ENCODE results near the gene MLIP. TPM values are rescaled to one million over a fixed set of nuclear protein-coding genes. Genes with fewer than 3 reads are reported as not detected.

Gene MLIP
- total and polyA plus RNA-seq, 2 experiments from 2014 or later = not detected

DNA sequence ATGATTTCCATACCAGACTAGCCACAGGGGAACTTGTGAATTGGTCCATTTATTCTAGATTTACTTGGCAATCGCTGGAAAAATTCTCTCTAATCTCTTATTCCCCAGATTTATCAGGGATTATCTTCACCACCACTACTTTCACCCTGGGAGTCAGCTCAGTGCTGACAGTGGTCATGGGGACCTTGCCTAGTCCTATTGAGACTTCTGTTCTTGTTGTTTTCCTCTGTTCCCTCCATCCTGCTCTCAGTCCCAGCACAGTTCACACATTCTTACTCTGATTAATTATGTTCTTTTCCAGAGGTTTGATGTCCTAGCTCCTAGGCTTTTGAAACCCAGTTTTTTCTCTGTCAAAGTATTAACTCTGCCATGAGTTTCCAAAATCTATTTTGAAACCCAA lies 103.0 kb downstream of the MLIP start:
- Mint-ChIP-seq H3K27ac (no peak overlapping the region), H3K27me3 (ENCODE audit: insufficient read depth, low read depth, poor library complexity) (peaks cover 1% of the 10 kb centered on the region), H3K4me1 (no peaks in the 10 kb centered on the region; the same call in 2 of the 3 replicates), H3K36me3 (ENCODE audit: low read depth) (no peaks in the 10 kb centered on the region), H3K9me3 (no peaks in the 10 kb centered on the region), H3K4me3 (no peak overlapping the region)
- Histone ChIP-seq H3K27me3 (ENCODE audit: insufficient read depth) (no peaks in the 10 kb centered on the region), H3K4me3 (no peak overlapping the region), H4K20me1 (replicated peaks; ENCODE audit: insufficient read depth) (no peaks in the 10 kb centered on the region), H3K9me2 (ENCODE audit: insufficient read depth) (no peaks in the 10 kb centered on the region), H3K4me1 (ENCODE audit: insufficient read depth) (no peaks in the 10 kb centered on the region), H2AFZ (no peak overlapping the region; the same call in 1 of the 2 replicates), H3K79me2 (replicated peaks; ENCODE audit: insufficient read depth) (no peaks in the 10 kb centered on the region), H3K36me3 (ENCODE audit: insufficient read depth) (no peaks in the 10 kb centered on the region), H3K4me2 (no peak overlapping the region), H3K27ac (ENCODE audit: low read depth) (no peak overlapping the region), H3F3A (replicated peaks; ENCODE audit: low read depth) (no peaks in the 10 kb centered on the region)
- TF ChIP-seq, protein P1, sequence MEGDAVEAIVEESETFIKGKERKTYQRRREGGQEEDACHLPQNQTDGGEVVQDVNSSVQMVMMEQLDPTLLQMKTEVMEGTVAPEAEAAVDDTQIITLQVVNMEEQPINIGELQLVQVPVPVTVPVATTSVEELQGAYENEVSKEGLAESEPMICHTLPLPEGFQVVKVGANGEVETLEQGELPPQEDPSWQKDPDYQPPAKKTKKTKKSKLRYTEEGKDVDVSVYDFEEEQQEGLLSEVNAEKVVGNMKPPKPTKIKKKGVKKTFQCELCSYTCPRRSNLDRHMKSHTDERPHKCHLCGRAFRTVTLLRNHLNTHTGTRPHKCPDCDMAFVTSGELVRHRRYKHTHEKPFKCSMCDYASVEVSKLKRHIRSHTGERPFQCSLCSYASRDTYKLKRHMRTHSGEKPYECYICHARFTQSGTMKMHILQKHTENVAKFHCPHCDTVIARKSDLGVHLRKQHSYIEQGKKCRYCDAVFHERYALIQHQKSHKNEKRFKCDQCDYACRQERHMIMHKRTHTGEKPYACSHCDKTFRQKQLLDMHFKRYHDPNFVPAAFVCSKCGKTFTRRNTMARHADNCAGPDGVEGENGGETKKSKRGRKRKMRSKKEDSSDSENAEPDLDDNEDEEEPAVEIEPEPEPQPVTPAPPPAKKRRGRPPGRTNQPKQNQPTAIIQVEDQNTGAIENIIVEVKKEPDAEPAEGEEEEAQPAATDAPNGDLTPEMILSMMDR (conservative IDR thresholded peaks at IDR 0.05; ENCODE audit: low read depth in 2 of 2) = no peak
- no peak for TF ChIP-seq POLR2AphosphoS5 (IDR thresholded peaks at IDR 0.05; ENCODE audit: low read depth)
- no peak for TF ChIP-seq EZH2 (IDR thresholded peaks at IDR 0.05; ENCODE audit: low read depth, unreplicated experiment)
- TF ChIP-seq STAT1 (IDR thresholded peaks at IDR 0.05; ENCODE audit: unreplicated experiment) = no peak
- TF ChIP-seq ZNF114 (CRISPR knock-in tag; IDR thresholded peaks at IDR 0.05) = no peak
- TF ChIP-seq EZH2phosphoT487 (IDR thresholded peaks at IDR 0.05; ENCODE audit: unreplicated experiment) = no peak
- TF ChIP-seq REST (IDR thresholded peaks at IDR 0.05; ENCODE audit: unreplicated experiment) = no peak
- TF ChIP-seq, protein P2, sequence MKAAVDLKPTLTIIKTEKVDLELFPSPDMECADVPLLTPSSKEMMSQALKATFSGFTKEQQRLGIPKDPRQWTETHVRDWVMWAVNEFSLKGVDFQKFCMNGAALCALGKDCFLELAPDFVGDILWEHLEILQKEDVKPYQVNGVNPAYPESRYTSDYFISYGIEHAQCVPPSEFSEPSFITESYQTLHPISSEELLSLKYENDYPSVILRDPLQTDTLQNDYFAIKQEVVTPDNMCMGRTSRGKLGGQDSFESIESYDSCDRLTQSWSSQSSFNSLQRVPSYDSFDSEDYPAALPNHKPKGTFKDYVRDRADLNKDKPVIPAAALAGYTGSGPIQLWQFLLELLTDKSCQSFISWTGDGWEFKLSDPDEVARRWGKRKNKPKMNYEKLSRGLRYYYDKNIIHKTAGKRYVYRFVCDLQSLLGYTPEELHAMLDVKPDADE (IDR thresholded peaks at IDR 0.05) = no peak
- no peak for TF ChIP-seq JUNB (IDR thresholded peaks at IDR 0.05; ENCODE audit: unreplicated experiment)
- no peak for TF ChIP-seq ZNF331 (CRISPR knock-in tag; IDR thresholded peaks at IDR 0.05; ENCODE audit: low read depth)
- no peak for TF ChIP-seq ZNF462 (CRISPR knock-in tag; IDR thresholded peaks at IDR 0.05)
- TF ChIP-seq NANOG (IDR thresholded peaks at IDR 0.05; ENCODE audit: borderline replicate concordance) = no peak
- no peak for TF ChIP-seq CREB1 (CRISPR knock-in tag; IDR thresholded peaks at IDR 0.05; ENCODE audit: low read depth)
- ATAC-seq (no peak), DNase-seq (ENCODE audit: low spot score) (no peak)
